GM18507 (cell line): ENCODE measurements around the gene KMT2E.
"Not testable (repeated sequence)": the region's sequence is repeated elsewhere in the genome, so short reads cannot be mapped to it uniquely, and the experiment has no call there.

Source experiments
- DNase-seq: peaks from one replicate; pipeline ENCODE4 v3.0.0; 2011; ENCODE audit warnings: low read depth; ENCODE audit not compliant: insufficient read length; ENCODE audit errors: extremely low spot score
- FAIRE-seq: peaks from 2 replicates; lab custom pipeline; 2011; peaks lifted over from hg19 to GRCh38; lab: Jason Lieb, UNC

Gene KMT2E

GRCh38 chr7:104982308-104983075 lies 31.5 kb upstream of the KMT2E start:
- FAIRE-seq (no peak), DNase-seq (no peak)

- DNase-seq: no peak
- FAIRE-seq: no peak
These were observed 30.9 kb upstream of the KMT2E start for GRCh38 chr7:104983076-104983577.

GRCh38 chr7:104983578-104984539 lies 30.1 kb upstream of the KMT2E start:
- FAIRE-seq: peak; percentile 91
- DNase-seq: peak; percentile 71

GRCh38 chr7:104984585-104985258 lies 29.3 kb upstream of the KMT2E start:
- DNase-seq (no peak), FAIRE-seq (no peak)

DNA sequence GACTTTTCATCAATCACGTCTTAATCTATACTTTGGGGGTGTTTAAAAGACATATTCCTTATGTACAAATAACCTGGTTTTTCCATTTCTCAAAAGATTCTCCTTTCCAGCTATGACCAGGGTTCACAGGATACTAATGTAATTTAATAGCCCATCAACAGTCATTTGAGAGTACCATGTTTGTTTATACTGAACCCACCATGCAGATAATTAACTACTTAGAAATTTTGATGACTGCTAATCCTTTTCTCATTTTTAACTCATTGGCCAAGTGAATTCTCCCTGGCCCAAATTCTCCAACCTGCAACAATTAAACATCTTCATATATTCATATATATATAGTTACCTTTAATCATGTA lies 28.8 kb upstream of the KMT2E start:
- DNase-seq: no peak
- no peak for FAIRE-seq

GRCh38 chr7:104986628-104987259 lies 27.3 kb upstream of the KMT2E start:
- FAIRE-seq (no peak), DNase-seq (no peak)

DNA sequence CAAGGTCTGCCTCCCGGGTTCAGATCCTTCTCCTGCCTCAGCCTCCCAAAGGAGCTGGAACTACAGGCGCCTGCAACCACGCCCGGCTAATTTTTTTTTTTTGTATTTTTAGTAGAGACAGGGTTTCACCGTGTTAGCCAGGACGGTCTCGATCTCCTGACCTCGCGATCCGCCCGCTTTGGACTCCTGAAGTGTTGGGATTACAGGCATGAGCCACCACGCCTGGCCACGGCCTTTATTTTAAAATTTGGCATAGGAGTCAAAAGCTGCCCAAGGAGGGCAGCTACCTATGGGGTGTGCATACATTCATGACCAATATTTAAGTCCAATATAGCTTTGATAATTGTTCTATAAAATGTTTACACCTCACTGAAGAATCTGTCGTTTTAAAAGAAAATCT lies 26.6 kb upstream of the KMT2E start:
- not testable (repeated sequence) for FAIRE-seq, DNase-seq

DNA sequence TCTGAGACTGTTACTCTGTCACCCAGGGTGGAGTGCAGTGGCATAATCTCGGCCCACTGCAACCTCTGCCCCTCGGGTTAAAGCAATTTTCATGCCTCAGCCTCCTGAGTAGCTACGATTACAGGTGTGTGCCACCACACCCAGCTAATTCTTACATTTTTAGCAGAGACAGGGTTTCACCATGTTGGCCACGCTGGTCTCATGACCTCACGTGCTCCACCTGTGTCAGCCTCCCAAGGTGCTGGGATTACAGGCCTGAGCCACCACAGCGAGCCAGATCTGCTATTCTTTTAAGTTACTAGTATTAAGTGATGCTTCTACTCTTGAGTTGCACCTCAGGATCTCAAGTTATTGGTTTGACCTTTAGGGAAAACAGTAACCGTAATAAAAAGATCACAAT lies 23.0 kb upstream of the KMT2E start:
- DNase-seq (no peak), FAIRE-seq (no peak)

DNA sequence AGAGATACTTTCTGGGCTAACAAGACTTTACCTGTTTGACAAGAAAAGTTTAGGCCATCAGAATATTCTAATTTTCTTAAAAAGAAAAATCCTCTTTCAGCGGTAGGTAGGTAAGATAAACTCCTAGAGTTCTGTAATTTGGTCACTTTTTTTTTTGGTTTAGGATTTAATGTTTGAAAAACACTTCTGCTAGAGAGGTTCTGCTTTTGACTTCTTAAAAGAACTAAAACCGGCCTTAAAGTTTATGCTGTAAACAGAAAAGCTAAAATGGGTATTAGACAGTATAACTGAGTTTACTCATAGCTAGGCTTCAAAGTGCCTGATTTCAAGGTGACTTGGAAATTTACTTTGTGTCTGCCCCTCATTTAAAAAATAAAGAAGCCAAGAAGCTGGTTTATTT lies 21.7 kb upstream of the KMT2E start:
- DNase-seq (no peak), FAIRE-seq (no peak)

DNA sequence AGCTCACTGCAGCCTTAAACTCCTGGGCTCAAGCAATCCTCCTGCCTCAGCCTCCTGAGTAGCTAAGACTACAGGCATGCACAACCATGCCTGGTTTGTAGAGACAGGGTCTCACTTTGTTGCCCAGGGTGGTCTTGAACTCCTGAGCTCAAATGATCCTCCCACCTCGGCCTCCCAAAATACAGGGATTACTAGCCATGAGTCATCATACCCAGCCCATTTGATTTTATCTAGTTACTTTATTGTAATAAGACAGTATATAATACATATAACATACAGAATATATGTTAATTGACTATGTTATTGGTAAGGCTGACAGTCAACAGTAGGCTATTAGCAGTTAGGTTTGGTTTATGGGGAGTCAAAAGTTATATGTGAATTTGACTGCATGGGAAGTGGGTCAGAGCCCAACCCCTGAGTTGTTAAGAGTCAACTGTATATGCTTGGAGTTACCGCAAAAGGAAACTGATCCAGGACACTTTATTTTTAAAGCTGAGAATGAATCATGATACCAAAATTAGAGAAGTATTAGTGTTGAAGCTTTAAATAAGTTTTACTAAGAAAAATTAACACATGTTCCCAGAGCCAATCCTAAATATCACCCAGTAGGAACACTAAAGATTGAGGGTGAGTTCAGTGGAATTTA lies 20.7 kb upstream of the KMT2E start:
- FAIRE-seq: no peak
- DNase-seq: no peak

DNA sequence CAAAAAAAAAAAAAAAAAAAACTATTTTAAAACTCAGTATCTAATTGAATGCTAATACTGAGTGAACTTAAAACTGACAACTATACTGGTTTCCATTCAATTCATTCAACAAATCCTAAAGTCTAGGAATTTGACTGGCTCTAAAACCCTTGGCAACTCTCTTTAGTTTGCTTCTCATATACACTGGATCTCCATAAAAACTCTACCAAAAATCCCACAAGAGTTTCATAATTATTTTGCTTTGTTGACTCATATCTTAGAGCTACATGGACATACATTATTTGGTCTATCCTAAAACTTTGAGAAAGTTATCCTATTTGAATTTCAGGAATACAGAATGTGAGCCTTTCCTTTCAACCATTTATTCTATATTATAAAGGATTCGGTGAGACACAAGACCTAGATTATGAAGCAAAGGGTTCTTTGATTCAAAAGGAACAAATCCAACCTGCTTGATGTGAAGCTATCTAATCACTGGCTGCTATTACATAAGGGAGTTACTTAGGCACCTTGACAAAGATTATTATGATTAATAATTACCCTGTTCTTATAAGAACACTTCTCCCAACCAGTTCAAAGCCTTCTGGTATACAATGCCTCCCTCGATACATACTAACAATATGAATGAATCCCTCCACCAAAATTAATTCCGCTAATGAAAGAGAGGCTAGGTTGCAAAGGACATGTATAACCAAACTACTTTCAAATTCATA lies 15.8 kb upstream of the KMT2E start:
- no peak for FAIRE-seq
- no peak for DNase-seq

DNA sequence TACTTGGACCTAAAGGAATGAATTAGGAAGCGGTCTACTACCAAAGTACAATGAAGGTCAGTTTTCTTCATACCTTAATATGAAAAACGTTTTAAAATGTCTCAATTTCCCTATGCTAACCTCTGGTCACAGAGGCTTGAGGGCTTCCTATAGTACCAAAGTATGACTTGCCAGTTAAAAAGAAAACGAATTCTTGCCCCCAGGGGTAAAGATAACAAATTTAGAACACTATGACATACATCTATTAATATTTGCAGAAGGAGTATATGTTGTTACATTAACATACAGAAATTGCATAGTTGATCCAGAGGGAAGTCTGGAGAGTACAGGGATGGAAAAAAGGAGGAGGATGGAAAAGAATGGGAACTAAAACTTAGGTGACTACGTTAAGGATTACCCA lies 13.8 kb upstream of the KMT2E start:
- DNase-seq: no peak
- FAIRE-seq: no peak

GRCh38 chr7:105000927-105001336 lies 13.1 kb upstream of the KMT2E start:
- FAIRE-seq: no peak

GRCh38 chr7:105001652-105002184 lies 12.3 kb upstream of the KMT2E start:
- DNase-seq (no peak), FAIRE-seq (no peak)

More at GRCh38 chr7:105000927-105001336, 13.1 kb upstream of the KMT2E start:
- DNase-seq: no peak

DNA sequence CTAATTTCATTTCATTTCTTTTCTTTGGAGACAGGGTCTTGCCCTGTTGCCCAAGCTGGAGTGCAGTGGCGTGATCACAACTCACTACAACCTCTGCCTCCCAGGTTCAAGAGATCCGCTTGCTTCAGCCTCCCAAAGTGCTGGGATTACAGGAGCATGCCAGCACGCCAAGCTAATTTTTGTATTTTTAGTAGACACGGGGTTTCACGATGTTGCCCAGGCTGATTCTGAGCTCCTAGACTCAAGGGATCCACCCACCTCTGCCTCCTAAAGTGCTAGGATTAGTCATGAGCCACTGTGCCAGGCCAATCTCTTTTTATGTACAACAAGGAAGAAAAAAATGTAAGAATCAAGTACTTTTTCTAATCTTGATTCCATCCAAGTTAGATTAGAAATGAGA lies 10.7 kb upstream of the KMT2E start:
- DNase-seq: no peak
- no peak for FAIRE-seq

GRCh38 chr7:105003872-105004510 lies 10.0 kb upstream of the KMT2E start:
- FAIRE-seq (no peak), DNase-seq (no peak)

DNA sequence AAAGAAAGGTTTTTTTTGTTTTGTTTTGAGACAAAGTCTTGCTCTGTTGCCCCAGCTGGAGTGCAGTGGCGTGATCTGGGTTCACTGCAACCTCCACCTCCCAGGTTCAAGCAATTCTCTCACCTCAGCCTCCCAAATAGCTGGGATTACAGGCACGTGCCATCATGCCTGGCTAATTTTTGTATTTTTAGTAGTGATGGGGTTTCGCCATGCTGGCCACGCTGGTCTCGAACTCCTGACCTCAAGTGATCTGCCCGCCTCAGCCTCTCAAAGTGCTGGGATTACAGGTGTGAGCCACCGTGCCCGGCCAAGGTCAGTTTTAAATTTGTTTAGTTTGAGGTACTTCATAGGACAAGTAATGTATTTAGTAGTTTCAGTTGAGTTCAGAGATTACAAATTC lies 9.0 kb upstream of the KMT2E start:
- not testable (repeated sequence) for FAIRE-seq, DNase-seq

- not testable (repeated sequence) for FAIRE-seq, DNase-seq
These were observed 8.5 kb upstream of the KMT2E start for GRCh38 chr7:105005486-105005885.
